PC-9 (cell line): ENCODE results near the gene KLRK1. TPM values are rescaled to one million over a fixed set of nuclear protein-coding genes. Genes with fewer than 3 reads are reported as not detected.

Experiments used
- total RNA-seq: library from RNA; stranded (reverse); gene quantifications from 2 replicates; pipeline ENCODE4 v1.2.3, GENCODE V29; 2021

KLRK1 gene
- total RNA-seq, 1 experiment from 2014 or later: not detected

Other genes with a start within 250 kb of the KLRK1 start
- gene OLR1, start 217.9 kb downstream of the KLRK1 start, total RNA-seq: 20.2 and 22.4 TPM in 2 replicates
- 2.6 and 4.2 TPM in 2 replicates for gene TMEM52B, start 211.0 kb downstream of the KLRK1 start, total RNA-seq
- 85.6 and 143 TPM in 2 replicates for gene GABARAPL1, start 177.2 kb downstream of the KLRK1 start, total RNA-seq
- 0.68 and 1.2 TPM in 2 replicates for gene KLRD1, start 82.2 kb downstream of the KLRK1 start, total RNA-seq
- not detected in 2 replicates for gene KLRC4, start 19.7 kb upstream of the KLRK1 start, total RNA-seq
- gene KLRC3, start 30.6 kb upstream of the KLRK1 start, total RNA-seq: not detected in 2 replicates
- not detected in 2 replicates for gene KLRC2, start 46.0 kb upstream of the KLRK1 start, total RNA-seq
- gene KLRC1, start 63.3 kb upstream of the KLRK1 start, total RNA-seq: not detected in 2 replicates
- 0.96 and 1.0 TPM in 2 replicates for gene EIF2S3B, start 115.8 kb upstream of the KLRK1 start, total RNA-seq
- 53.8 and 91.4 TPM in 2 replicates for gene MAGOHB, start 223.6 kb upstream of the KLRK1 start, total RNA-seq